ENCODE data around the gene UNKL.

Gene UNKL

DNA sequence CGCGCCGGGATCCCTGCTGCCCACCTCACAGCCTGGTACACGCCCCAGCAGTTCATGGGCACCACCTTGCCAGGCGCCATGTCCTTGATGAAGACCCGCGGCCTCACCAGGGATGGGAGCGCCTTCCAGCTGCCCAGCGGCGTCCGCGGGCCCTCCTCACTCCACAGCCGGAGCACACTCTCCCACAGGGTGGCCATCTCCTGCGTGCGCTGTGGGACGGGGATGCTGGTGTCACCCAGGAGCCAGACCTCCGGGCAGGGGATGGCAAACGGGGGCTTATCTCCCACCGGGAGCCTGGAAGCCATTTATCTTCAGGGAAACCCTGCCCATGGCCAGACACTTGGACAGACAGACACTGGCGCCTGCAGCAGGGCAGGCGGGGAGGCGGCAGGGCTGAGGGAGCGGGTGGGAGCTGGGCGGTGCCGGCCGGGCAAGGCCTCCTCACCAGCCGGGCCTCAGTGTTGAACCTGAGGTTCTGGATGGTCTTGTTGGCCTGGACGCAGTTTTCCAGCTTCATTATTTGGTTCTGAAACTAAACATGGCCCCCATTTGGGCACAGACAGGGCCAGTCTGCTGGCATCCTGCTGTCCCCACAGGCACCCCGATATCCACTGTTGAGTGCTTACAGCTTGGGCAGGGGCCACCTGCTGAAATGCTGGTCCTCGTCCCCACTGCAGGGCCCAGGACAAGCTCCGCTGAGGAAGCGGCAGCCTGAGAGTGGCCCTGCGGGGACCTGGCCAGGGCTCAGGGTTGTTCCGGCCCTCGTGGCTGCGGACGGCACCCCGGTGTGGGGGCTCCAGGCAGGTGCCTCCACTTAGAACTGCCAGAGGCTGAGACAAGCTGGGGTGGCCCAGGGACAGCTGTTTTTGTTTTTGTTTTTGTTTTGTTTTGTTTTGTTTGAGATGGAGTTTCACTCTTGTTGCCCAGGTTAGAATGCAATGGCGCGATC, 20.4 kb upstream of the UNKL start:
- no peak for DNase-seq (ENCODE audit: low read depth)
- no peak overlapping the region for H3K4me3 ChIP-seq (ENCODE audit: low read length)
- TF ChIP-seq, protein P1, sequence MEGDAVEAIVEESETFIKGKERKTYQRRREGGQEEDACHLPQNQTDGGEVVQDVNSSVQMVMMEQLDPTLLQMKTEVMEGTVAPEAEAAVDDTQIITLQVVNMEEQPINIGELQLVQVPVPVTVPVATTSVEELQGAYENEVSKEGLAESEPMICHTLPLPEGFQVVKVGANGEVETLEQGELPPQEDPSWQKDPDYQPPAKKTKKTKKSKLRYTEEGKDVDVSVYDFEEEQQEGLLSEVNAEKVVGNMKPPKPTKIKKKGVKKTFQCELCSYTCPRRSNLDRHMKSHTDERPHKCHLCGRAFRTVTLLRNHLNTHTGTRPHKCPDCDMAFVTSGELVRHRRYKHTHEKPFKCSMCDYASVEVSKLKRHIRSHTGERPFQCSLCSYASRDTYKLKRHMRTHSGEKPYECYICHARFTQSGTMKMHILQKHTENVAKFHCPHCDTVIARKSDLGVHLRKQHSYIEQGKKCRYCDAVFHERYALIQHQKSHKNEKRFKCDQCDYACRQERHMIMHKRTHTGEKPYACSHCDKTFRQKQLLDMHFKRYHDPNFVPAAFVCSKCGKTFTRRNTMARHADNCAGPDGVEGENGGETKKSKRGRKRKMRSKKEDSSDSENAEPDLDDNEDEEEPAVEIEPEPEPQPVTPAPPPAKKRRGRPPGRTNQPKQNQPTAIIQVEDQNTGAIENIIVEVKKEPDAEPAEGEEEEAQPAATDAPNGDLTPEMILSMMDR (conservative IDR thresholded peaks at IDR 0.05; ENCODE audit: low read depth, low read length) = no peak

DNA sequence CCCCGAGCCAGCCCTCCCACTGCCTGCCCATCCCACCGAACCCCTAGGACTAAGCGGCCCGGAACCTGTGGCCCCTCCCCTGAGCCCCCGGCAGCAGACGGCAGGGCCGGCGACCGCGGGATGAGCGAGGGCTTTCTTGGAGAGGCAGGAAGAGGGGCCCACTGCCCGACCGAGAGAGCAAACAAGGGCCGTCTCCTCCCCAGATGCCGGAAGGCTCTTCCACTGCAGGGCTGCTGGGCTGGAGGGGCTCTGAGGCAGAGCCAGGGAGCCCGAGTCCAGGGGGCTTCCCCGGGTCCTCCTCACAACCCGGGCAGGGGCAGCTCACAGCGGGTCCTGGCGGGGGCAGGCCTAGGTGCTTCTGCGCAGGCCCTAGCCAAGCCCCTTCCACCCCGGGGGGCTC, 19.3 kb upstream of the UNKL start:
- no peak for DNase-seq (ENCODE audit: low read depth)
- no peak overlapping the region for H3K4me3 ChIP-seq (ENCODE audit: low read length)
- TF ChIP-seq, protein P1 (conservative IDR thresholded peaks at IDR 0.05; ENCODE audit: low read depth, low read length) = no peak

DNA sequence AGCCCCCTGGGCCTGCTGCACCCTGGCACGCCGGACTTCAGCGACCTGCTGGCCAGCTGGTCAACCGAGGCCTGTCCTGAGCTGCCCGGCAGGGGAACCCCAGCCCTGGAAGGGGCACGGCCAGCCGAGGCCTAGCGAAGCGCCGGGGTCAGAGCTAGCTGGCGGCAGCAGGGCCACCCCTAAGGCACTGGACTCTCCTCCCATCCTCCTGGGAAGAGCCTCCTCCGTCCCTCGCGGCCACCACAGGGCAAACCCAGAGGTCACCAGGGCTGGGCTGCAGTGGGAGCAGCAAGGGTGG, 18.7 kb upstream of the UNKL start:
- DNase-seq (ENCODE audit: low read depth) = no peak
- no peak overlapping the region for H3K4me3 ChIP-seq (ENCODE audit: low read length)
- TF ChIP-seq, protein P1 (conservative IDR thresholded peaks at IDR 0.05; ENCODE audit: low read depth, low read length) = no peak

DNA sequence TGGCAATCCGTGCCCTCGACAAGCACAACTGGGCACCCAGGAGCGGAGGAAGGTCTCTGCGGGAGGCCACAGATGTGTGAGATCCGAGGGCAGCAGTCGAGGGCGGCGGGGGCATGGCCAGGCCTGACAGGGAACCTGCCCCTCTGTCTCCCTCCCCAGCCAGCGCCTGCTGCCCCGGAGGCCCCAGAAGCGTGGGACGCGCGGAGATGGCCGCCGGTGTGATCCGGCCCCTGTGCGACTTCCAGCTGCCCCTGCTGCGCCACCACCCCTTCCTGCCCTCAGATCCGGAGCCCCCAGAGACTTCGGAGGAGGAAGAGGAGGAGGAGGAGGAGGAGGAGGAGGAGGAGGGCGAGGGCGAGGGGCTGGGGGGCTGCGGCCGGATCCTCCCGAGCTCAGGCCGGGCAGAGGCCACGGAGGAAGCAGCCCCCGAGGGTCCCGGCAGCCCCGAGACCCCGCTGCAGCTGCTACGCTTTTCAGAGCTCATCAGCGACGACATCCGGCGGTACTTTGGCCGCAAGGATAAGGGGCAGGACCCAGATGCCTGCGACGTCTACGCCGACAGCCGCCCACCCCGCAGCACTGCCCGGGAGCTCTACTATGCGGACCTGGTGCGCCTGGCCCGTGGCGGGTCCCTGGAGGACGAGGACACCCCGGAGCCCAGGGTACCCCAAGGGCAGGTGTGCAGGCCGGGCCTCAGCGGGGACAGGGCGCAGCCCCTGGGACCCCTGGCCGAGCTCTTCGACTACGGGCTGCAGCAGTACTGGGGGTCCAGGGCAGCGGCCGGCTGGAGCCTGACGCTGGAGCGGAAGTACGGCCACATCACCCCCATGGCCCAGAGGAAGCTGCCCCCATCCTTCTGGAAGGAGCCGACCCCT, 18.1 kb upstream of the UNKL start:
- DNase-seq (ENCODE audit: low read depth) = no peak
- H3K4me3 ChIP-seq (ENCODE audit: low read length) = no peak overlapping the region
- TF ChIP-seq, protein P1 (conservative IDR thresholded peaks at IDR 0.05; ENCODE audit: low read depth, low read length) = no peak

DNA sequence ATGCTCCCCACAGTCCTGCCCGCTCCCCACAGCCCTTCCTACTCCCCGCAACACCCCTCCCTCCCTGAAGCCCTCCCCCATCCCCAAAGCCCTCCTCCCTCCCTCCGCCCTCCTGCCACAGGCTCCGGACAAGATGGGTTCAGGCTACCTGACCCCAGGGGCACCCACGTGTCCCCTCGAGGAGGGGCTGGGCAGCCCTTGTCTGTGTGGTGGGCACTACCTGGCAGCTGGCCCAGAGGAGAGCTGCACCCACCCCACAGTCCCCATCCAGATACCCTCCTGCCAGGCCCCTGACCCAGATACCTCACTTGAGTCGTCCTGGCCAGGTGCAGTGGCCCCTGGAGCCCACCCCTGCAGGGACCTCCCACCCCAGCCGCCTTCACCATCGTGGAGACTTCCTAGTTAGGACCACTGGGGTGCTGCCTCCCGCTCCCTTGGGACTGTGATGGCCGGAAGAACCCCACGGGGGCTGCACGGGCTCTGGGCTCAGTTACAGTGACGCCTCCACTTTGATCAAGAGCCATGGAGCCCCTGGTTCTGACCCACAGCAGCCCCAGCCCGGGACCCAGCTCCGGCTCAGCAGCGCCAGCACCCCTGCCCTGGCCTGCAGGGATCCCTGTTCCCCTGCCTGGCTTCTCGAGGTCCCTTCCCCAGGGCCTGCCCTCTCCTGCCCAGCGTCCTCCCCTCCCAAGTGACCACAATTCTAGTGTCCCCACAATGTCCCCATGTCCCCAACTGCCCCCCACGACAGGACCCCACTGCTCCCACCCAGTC, 17.2 kb upstream of the UNKL start:
- no peak overlapping the region for H3K4me3 ChIP-seq (ENCODE audit: low read length)
- TF ChIP-seq, protein P1 (conservative IDR thresholded peaks at IDR 0.05; ENCODE audit: low read depth, low read length) = no peak
- no peak for DNase-seq (ENCODE audit: low read depth)

DNA sequence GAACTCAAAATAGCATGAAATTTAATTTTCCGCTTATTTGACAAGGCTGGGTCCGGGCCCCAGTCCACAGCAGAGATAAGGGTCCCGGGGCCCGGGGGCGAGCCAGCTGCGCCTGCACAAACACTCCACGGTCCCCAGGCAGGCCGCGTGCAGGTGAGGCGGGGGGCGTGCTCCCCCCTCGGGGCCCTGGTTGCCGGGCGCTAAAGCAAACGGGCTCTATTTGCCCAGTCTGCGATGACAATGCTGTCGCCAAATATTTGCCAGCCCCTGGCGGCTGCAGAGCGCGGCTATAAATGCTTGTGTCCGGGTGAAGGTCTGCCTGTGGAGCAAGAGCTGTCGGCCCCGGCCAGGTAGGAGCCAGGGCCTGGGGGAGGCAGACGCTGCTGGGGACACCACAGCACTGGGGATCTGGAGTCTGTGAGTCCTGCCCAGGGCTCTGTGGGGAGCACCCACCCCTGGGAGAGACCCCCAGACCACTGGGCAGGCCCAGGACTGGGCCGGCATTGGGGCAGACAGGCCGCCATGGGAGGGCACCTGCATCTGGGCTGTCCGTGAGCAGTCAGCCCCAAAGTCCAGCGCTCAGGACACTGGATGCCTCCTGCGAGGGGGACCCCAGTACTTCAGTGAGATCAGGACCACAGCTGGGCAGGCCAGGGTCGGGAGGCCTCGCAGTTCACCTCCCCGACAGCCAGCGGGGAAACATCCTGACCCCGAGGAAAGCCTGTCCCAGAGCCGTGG, 16.4 kb upstream of the UNKL start, which contains the start of gene PERCC1:
Gene PERCC1, plus strand, starts transcription at position 320 of the 738 bp plus-strand sequence. CDS start 1,516 bp downstream, outside the sequence.
- no peak for DNase-seq (ENCODE audit: low read depth)
- TF ChIP-seq, protein P1 (conservative IDR thresholded peaks at IDR 0.05; ENCODE audit: low read depth, low read length) = no peak
- H3K4me3 ChIP-seq (ENCODE audit: low read length) = no peak within 1 kb of the TSS
